Motor neuron (in vitro differentiated cells): Measurements from ENCODE around the gene CALN1. TPM values are rescaled to one million over a fixed set of nuclear protein-coding genes. Genes with fewer than 3 reads are reported as not detected.

Source experiments
- ATAC-seq, 8 experiments: fragments of 200-7000 bp; cut with Tn5 transposase; replicated peaks in 6 of 8; 2 replicates each; pipeline ENCODE4 v1.8.0; 2021; ENCODE audit warnings: mild to moderate bottlenecking in 8 of 8, moderate library complexity in 8 of 8
- H3K27ac ChIP-seq, 2 donors: fragments of 250-450 bp; sonication (Bioruptor Pico); 2 replicates each; pipeline ENCODE4 v1.9.0; 2021; ENCODE audit warnings: antibody characterized with exemption in 2 of 2, mild to moderate bottlenecking in 2 of 2, moderate library complexity in 1 of 2
- H3K4me1 ChIP-seq, 2 donors: fragments of 250-450 bp; sonication (Bioruptor Pico); replicated peaks in 1 of 2; 2 replicates each; pipeline ENCODE4 v1.6.1; 2021; ENCODE audit warnings: antibody characterized with exemption in 2 of 2, mild to moderate bottlenecking in 2 of 2, moderate library complexity in 1 of 2
- H3K4me3 ChIP-seq, 5 donors: fragments of 250-450 bp; sonication (Bioruptor Pico); 2 replicates each; pipeline ENCODE4 v1.9.0; 2021; ENCODE audit warnings: antibody characterized with exemption in 5 of 5, mild to moderate bottlenecking in 5 of 5, moderate library complexity in 4 of 5
- WGBS, 10 experiments: fragments of 450-650 bp; shearing (Covaris generic); methylation state at CpG; one replicate each; pipeline ENCODE4 v1.0.0; 2022; 5-methylcytosine and 5-hydroxymethylcytosine counted together
- in situ Hi-C, 9 experiments: fragments of 400-800 bp; cut with MboI; loops; one replicate each; pipeline ENCODE4 v1.15.0; 2021; ENCODE audit warnings: low sequenced_read_pairs in 9 of 9, low pct_unique_long_range_greater_than_20kb in 2 of 9; ENCODE audit not compliant: unreplicated experiment in 9 of 9
- total RNA-seq, 8 experiments: library from RNA; unstranded; fragments of 300-600 nt; gene quantifications; 2 replicates each; pipeline versions ENCODE4 v1.2.3 to v1.2.4, GENCODE V29; 2022

CALN1 gene
- total RNA-seq, 8 experiments from 2014 or later: 0.05 to 2.4 (median 0.72) TPM

DNA sequence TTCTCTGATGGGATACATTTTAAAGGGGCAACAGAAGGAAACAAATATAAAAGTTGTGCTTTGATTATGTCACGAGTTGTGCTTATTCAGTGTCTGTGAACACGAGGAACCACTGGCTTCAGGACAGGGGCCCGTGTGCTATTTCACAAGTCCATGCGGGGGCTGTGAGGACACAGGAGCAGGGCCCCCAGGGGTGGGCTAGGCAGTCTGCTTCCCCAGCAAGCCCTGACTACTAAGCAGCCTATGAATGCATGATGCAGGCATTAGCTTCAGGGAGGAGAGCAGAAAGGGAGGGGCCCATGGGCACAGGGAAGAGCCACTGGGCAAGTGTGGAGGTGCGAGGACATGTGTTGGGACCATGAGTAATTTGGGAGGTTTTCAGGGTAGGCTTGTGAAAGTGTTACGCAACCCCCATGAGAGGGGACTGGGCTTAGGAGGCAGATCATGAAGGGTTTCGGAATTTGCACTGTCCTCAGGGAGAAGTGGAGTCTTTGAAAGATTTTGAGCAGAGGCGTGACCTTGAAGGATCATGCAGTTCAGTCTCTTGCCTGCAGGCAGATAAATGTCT lies 424.9 kb downstream of the CALN1 start:
- 25 to 100% (median 80%) methylated on average over 1 to 3 of the region's 8 CpGs; no CpG with 5 or more reads in 3 of the 10 experiments for WGBS, 10 experiments
- in situ Hi-C loops: no loop called here
- Histone ChIP-seq H3K27ac (no peak overlapping the region), H3K4me1 (no peaks in the 10 kb centered on the region), H3K4me3 (no peak overlapping the region)
- ATAC-seq: no peak

DNA sequence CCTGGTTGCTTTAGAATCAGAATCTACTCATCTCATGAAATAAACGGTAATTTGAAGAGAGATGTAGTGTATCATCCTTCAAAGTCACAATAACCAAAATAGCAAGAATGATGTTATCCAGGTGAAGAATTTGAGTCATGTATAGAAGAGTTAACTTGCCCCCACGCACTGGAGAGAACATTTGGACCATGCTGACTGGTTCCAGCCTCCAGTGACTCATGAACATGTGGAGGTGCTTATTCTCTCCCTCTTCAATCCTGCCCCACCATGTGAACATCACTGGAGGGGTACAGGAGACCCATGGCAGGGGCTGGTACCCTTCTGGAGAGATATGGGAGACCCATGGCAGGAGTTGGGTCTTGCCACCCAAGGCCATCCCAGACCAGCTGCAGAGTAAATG lies 427.8 kb downstream of the CALN1 start:
- Histone ChIP-seq H3K4me1 (no peaks in the 10 kb centered on the region), H3K27ac (no peak overlapping the region), H3K4me3 (no peak overlapping the region)
- WGBS, 10 experiments: 0 to 100% (median 67%) methylated on average over 1 to 2 of the region's 2 CpGs; no CpG with 5 or more reads in 3 of the 10 experiments
- in situ Hi-C loops: no loop called here
- ATAC-seq: no peak

DNA sequence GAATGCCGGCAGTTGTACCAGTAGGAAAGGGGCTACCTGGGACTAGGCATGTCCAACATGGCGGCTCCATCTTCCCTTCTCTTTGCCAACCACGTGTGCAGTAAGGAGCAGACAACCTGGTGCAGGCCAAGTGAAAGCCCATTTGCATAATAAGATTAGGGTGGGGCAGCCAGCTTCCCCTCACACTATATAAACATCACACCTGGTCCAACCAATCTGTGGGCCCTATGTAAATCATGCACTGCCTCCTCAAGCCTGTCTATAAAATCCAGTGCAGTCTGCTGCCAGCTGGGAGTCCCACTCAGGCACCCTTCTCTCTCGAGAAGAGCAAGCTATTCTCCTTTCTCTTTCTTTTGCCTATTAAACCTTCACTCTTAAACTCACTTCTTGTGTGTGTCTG lies 429.3 kb downstream of the CALN1 start:
- ATAC-seq: no peak
- 0 to 100% (median 78%) methylated on average over 1 to 4 of the region's 4 CpGs; no CpG with 5 or more reads in 3 of the 10 experiments for WGBS, 10 experiments
- Histone ChIP-seq H3K4me3 (no peak overlapping the region), H3K27ac (no peak overlapping the region), H3K4me1 (no peaks in the 10 kb centered on the region)
- in situ Hi-C loops: no loop called here

DNA sequence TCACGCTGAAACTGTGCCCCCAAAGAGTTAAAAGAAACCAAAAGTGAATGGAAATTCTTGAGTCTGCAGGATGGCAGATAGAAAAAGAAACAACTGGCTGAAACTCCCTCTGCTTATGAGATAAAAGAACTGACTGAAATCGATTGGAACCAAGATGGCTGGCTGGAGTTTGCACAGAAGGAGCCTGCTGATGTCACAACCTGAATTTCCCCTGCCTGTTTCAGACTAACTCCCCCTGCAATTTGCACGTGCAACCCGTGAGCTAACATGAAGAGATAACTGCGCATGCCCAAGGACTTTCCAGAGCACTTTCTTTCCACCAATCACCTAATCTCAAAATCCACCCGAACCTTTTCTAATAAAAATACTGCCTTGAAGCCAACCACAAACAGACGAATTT lies 435.5 kb downstream of the CALN1 start:
- ATAC-seq: no peak
- in situ Hi-C loops: no loop called here
- Histone ChIP-seq H3K4me3 (no peak overlapping the region), H3K27ac (no peak overlapping the region), H3K4me1 (peaks cover 3 to 10% of the 10 kb centered on the region in 2 donors)
- 14 to 91% (median 60%) methylated on average over 1 to 7 of the region's 7 CpGs; no CpG with 5 or more reads in 1 of the 10 experiments for WGBS, 10 experiments

DNA sequence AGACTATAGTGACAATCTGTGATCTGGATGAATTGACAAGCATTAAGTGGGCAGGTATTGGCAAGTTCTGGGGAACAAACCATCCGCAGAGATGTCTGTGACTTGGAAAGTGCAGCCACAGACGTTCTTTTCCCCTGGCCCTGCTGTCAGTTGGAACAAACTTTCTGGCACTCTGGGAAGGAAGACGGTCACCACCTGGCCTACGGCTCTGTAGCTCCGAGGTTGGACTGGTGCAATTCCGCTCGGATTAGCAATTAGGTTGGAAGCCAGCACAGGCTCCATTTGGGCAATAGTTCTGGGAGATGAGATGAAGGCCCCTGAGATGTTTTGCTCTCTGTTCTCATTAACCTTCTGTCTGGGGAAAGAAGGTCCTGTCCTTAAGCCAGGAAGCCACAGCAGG lies 437.5 kb downstream of the CALN1 start:
- no peak overlapping the region for H3K4me3 ChIP-seq
- H3K27ac ChIP-seq: no peak overlapping the region
- WGBS, 10 experiments: 0 to 100% (median 82%) methylated on average over 1 to 4 of the region's 7 CpGs; no CpG with 5 or more reads in 4 of the 10 experiments
- H3K4me1 ChIP-seq: peaks cover 3 to 10% of the 10 kb centered on the region in 2 donors
- ATAC-seq: no peak
- in situ Hi-C loops: no loop called here

DNA sequence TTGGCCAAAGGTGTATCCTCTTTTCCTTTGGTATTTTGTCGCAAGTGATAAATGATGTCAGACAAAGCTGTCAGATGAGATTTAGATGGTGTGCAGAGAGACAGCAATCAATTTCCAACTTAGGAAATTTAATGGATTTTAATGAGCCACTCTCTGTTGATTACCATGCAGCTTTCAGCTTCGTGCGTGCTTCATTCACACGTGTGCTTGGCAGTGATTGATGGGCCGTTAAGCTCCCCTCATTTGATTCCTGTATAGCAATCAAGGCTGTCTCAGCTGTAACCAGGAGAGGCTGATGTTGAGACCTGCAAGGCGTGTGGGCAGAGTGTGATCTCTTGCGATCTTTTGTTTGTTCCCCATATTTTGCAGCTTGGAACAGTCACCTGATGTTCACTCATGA lies 439.6 kb downstream of the CALN1 start:
- peak in 5 of 8 experiments; percentile 69 to 96 (median 82) for ATAC-seq
- 0 to 100% (median 47%) methylated on average over 1 to 6 of the region's 7 CpGs; no CpG with 5 or more reads in 3 of the 10 experiments for WGBS, 10 experiments
- Histone ChIP-seq H3K4me3 (no peak overlapping the region), H3K4me1 (peaks cover 3 to 10% of the 10 kb centered on the region in 2 donors), H3K27ac (no peak overlapping the region)
- in situ Hi-C loops: no loop called here

DNA sequence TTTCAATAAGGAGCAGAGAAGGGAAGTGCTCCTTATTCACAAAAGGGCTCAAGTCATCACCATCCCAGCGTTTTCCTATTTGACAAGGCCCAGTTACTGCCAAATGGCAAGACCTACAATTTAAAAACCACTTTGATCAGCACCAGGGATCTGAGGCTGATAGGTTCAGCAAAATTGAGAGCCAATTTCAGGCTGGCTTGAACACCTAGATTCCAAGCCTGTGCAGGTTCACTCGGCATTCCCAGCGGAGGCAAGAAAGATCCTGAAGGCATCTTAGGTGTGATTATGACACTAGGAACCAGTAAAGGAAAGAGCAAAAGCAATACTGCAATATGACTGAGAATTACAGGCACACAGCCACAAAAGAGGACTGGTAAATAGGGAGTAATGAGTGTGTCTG lies 441.4 kb downstream of the CALN1 start:
- Histone ChIP-seq H3K4me1 (peaks cover 3 to 10% of the 10 kb centered on the region in 2 donors), H3K27ac (no peak overlapping the region), H3K4me3 (no peak overlapping the region)
- in situ Hi-C loops: no loop called here
- 0 to 90% (median 25%) methylated on average over 1 to 3 of the region's 3 CpGs; no CpG with 5 or more reads in 3 of the 10 experiments for WGBS, 10 experiments
- ATAC-seq: no peak

DNA sequence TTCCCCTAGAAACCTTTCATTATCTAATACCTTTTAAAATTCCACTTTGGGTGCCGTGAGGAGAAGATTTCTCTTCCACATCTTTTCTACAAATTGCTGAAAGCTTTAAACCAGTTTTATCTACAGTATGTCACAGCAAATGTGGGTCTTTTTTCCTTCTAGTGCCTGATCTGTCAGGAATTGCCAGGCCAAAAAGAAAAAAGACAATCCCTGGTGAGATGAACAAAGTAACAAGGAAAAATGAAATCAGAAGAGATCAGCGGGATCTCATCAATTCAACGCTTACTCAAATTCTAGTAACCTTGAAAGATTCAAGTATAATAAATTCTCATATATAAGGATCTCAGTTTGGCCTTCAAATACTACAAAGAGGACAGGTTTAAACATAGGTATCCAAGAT lies 449.5 kb downstream of the CALN1 start:
- H3K4me1 ChIP-seq: no peaks in the 10 kb centered on the region
- in situ Hi-C loops: no loop called here

DNA sequence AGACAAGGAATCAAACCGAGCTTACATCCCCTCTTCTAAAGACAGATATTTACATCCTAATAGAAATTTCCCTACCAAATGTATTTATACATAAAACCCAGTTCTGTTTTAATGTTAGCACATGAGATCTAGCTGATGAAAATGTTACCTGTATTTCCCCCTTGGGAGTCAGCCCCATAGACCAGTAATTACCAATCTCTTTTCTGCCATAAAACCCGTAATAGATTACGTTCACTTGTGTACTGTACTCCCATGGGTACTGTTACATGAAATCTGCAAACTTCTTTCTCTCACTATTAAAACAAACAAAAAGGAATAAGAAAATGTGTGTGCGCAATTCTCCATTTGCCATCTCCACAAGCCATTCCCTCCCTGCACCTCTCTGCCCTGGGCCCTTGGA lies 450.9 kb downstream of the CALN1 start:
- Histone ChIP-seq H3K27ac (no peak overlapping the region), H3K4me3 (no peak overlapping the region), H3K4me1 (no peaks in the 10 kb centered on the region)
- in situ Hi-C loops: no loop called here
- ATAC-seq: peak in 1 of 8 experiments; percentile 68
- WGBS, 10 experiments: 21 to 100% (median 59%) methylated on average over 1 to 4 of the region's 4 CpGs

More for the DNA sequence above, 449.5 kb downstream of the CALN1 start:
- Histone ChIP-seq H3K4me3 (no peak overlapping the region), H3K27ac (no peak overlapping the region)
- ATAC-seq: no peak
- WGBS, 10 experiments: 13 to 94% (median 84%) methylated on average over 3 of the region's 3 CpGs; no CpG with 5 or more reads in 1 of the 10 experiments

DNA sequence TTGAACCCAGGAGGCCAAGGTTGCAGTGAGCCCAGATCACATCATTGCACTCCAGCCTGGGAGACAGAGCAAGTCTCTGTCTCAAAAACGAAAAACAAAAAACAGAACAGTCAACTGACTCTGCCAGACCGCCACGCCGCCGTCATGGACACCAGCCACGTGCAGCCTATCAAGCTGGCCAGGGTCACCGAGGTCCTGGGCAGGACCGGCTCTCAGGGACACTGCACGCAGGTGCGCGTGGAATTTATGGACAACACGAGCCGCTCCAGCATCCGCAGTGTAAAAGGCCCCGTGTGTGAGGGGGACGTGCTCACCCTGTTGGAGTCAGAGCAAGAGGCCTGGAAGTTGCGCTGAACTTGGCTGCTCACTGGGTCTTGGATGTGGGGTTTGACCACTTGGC lies 470.0 kb downstream of the CALN1 start:
- in situ Hi-C loops: loop anchor here in 1 of 9 experiments (25.0 kb wide), 1 partner anchor 95 kb away; no protein-coding TSS in a partner anchor
- Histone ChIP-seq H3K27ac (no peak overlapping the region), H3K4me1 (peaks cover 0 to 2% of the 10 kb centered on the region in 2 donors), H3K4me3 (no peak overlapping the region)
- no peak for ATAC-seq
- 70 to 100% (median 96%) methylated on average over 1 to 9 of the region's 17 CpGs; no CpG with 5 or more reads in 6 of the 10 experiments for WGBS, 10 experiments

DNA sequence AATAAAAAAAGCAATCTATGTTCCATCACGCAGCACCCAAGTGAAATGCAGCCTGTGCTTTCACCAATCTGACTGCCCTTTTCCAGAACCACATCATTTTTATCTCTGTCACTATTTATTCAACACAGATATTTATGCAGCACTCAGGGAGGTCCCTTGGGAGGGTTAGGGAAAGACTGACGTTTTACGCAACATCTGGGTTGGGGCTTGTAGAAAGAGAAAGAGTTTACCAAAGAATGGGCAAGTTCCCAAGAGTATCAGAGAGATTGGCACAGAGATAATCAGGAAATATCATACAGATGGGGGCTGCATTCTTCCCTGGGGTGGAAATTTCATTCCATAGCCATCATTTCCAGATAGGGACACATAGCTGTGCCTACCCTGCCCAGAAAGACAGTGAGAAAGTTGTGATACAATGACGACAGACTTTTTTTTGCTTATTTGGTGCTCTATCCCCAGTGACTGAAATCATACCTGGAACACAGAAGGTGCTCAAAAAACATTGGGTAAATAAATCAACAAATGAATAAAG lies 474.2 kb downstream of the CALN1 start:
- WGBS, 10 experiments: 0 to 93% (median 74%) methylated on average over 1 to 4 of the region's 4 CpGs
- Histone ChIP-seq H3K4me3 (no peak overlapping the region), H3K4me1 (peaks cover 0 to 2% of the 10 kb centered on the region in 2 donors), H3K27ac (no peak overlapping the region)
- in situ Hi-C loops: loop anchor here in 1 of 9 experiments (25.0 kb wide), 1 partner anchor 99 kb away; no protein-coding TSS in a partner anchor
- ATAC-seq: no peak

DNA sequence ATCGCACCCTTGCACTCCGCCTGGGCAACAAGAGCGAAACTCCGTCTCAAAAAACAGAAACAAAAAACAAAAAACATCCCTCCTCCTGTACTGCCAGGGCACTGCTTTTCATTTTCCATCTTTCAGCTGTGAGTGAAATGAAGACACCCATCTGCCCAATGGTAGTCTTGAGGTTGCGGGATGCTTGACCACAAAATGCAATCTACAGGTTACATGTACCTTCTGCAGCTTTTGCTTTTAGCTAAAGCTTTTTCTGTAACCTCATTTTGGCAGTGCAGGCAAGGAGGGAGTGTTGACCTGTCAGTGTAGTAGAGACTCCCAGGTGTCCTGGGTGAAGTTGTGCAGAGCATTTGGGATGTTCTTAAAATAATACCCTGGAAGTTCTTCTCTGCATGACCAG lies 476.5 kb downstream of the CALN1 start:
- Histone ChIP-seq H3K4me3 (no peak overlapping the region), H3K4me1 (peaks cover 0 to 2% of the 10 kb centered on the region in 2 donors), H3K27ac (no peak overlapping the region)
- 18 to 100% (median 85%) methylated on average over 2 to 5 of the region's 5 CpGs; no CpG with 5 or more reads in 4 of the 10 experiments for WGBS, 10 experiments
- in situ Hi-C loops: loop anchor here in 1 of 9 experiments (25.0 kb wide), 1 partner anchor 102 kb away; no protein-coding TSS in a partner anchor
- no peak for ATAC-seq

DNA sequence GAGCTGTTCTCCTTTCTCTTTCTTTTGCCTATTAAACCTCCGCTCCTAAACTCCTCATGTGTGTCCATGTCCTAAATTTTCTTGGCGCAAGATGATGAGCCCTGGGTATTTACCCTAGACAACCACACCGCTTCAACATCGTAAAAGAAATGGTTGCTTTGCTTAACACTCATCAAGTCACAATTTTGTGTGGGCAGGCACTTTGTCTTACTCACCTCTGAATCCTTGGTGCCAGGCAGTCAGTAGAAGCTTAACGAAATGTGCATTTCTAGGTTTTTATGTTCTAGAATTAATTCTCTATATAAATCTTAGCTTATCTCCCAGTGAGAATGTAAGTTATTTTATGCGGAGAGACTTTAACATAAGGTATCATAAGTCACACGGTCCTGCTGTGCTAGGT lies 478.7 kb downstream of the CALN1 start:
- 0 to 100% (median 81%) methylated on average over 1 to 7 of the region's 7 CpGs; no CpG with 5 or more reads in 4 of the 10 experiments for WGBS, 10 experiments
- in situ Hi-C loops: loop anchor here in 1 of 9 experiments (25.0 kb wide), 1 partner anchor 104 kb away; no protein-coding TSS in a partner anchor
- Histone ChIP-seq H3K4me3 (no peak overlapping the region), H3K27ac (no peak overlapping the region), H3K4me1 (peaks cover 0 to 2% of the 10 kb centered on the region in 2 donors)
- ATAC-seq: no peak
